ENCODE measurements around the gene WDFY2. TPM values are rescaled to one million over a fixed set of nuclear protein-coding genes. Genes with fewer than 3 reads are reported as not detected.

The WDFY2 gene
- total RNA-seq, 1 experiment from 2014 or later, result 25.7 TPM

DNA sequence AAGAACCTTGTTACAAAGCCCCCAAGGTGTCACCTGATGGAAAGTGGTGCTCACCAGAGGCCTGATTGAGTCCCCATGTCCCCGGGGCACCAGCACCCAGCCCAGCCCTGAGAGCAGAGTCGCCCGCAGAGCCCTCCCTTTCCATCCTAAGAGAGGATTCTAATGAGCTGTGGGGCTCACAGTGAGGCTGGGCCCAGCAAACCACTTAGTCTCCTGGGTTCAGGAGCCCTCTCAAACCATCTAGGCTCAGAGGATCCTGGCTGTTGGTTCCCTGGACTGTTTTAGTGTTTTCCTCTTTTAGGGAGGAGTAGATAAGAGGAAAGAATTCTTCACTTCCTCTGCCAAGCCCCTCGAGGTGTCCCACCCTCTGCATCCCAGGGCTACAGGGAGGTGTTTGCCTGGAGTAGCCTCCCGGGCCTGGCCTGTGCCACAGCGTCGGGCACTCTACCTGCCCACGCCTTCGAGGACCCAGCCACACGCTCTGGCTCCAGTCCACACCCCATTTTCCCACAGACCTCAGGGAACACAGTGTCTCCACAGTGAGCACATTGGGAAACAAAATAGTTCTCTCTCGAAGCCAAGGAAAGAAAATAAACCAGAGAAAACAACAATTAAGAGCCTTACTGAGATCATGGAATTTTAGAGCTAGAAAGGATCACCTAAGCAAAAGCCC, 185.3 kb downstream of the WDFY2 start:
- ChIA-PET CTCF (interaction anchor here (0.5 to 7.3 kb wide), 13 partner anchors 19 to 426 kb away, joined by 3 to 65 read pairs (median 4); partner anchors contain the start of gene INTS6), POLR2A (interaction anchor here (2.3 kb wide), 1 partner anchor 316 kb away, joined by 7 read pairs; the partner anchor contains the start of gene INTS6)
- ATAC-seq (no peak), DNase-seq (ENCODE audit: low spot score) (no peak)
- no peak for TF ChIP-seq CREB1 (CRISPR knock-in tag; IDR thresholded peaks at IDR 0.05)
- TF ChIP-seq, protein P1, sequence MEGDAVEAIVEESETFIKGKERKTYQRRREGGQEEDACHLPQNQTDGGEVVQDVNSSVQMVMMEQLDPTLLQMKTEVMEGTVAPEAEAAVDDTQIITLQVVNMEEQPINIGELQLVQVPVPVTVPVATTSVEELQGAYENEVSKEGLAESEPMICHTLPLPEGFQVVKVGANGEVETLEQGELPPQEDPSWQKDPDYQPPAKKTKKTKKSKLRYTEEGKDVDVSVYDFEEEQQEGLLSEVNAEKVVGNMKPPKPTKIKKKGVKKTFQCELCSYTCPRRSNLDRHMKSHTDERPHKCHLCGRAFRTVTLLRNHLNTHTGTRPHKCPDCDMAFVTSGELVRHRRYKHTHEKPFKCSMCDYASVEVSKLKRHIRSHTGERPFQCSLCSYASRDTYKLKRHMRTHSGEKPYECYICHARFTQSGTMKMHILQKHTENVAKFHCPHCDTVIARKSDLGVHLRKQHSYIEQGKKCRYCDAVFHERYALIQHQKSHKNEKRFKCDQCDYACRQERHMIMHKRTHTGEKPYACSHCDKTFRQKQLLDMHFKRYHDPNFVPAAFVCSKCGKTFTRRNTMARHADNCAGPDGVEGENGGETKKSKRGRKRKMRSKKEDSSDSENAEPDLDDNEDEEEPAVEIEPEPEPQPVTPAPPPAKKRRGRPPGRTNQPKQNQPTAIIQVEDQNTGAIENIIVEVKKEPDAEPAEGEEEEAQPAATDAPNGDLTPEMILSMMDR (IDR thresholded peaks at IDR 0.05), result no peak
- TF ChIP-seq, protein P2, sequence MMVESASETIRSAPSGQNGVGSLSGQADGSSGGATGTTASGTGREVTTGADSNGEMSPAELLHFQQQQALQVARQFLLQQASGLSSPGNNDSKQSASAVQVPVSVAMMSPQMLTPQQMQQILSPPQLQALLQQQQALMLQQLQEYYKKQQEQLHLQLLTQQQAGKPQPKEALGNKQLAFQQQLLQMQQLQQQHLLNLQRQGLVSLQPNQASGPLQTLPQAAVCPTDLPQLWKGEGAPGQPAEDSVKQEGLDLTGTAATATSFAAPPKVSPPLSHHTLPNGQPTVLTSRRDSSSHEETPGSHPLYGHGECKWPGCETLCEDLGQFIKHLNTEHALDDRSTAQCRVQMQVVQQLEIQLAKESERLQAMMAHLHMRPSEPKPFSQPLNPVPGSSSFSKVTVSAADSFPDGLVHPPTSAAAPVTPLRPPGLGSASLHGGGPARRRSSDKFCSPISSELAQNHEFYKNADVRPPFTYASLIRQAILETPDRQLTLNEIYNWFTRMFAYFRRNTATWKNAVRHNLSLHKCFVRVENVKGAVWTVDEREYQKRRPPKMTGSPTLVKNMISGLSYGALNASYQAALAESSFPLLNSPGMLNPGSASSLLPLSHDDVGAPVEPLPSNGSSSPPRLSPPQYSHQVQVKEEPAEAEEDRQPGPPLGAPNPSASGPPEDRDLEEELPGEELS (CRISPR knock-in tag; IDR thresholded peaks at IDR 0.05), result no peak
- Mint-ChIP-seq H3K27ac (peak overlapping the region; percentile 90; the same call in 1 of the 2 replicates), H3K4me3 (no peak overlapping the region), H3K27me3 (ENCODE audit: low read depth) (no peaks in the 10 kb centered on the region), H3K36me3 (no peaks in the 10 kb centered on the region), H3K4me1 (peaks cover 23% of the 10 kb centered on the region), H3K9me3 (no peaks in the 10 kb centered on the region)

DNA sequence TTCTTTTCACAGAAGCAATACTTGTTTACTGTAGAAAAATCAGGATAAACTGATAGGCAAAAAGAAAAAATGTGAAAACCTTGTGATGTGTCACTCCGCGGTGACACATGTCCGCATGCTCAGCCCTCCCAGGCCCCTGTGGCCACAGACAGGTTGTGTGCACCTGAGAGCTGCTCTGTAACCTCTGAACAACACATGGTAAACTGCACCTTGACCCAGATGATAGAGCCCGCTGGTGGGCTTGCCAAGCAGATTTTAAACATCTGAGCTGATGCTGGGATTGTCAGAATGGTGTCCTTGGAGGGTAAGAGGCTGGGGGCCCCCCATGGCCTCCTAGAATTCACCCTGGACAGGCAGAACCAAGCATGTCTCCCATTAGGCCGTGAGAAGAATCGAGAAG, 185.9 kb downstream of the WDFY2 start:
- no peaks in the 10 kb centered on the region for H3K9me3 Mint-ChIP-seq

DNA sequence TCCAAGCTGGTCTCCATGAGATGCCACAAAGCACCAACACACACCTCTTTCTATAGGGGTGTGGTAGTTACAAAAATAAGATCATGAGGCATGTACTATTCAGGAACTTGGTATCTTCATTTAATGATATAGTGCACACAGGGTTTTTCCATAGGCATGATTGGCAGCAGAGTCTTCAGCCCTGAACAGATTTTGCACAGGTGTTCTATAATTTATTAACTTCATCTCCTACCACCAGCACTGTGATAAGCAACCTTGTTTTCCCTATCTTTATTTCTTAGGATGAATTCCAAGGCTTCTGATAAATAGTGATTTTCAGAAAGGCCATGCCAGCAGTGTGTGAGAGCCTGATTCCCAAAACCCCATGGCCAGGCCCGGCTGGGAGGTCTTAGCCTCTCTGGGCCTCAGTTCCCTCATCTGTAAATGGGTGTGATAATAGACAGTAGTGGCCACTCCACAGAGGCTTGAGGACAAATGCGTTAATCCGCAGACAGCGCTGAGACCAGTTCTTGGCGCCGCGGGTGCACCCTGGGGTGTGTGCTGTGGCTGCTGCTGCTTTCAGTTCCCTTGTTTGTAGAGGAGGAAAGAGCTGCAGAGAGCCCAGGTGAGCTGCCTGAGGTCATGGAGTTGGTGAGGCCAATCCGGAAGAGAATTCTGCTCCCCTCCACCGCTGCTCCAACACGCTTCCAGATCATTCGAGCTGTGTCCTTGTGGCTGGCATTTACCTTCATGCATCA, 186.6 kb downstream of the WDFY2 start:
- H3K4me3 Mint-ChIP-seq, result no peak overlapping the region
- no peaks in the 10 kb centered on the region for H3K27me3 Mint-ChIP-seq (ENCODE audit: low read depth)
- ATAC-seq (no peak), DNase-seq (ENCODE audit: low spot score) (no peak)
- no peaks in the 10 kb centered on the region for H3K9me3 Mint-ChIP-seq
- POLR2A ChIA-PET, result interaction anchor here (1.4 kb wide), 1 partner anchor 186 kb away, joined by 3 read pairs; no protein-coding TSS in a partner anchor
- peaks cover 23% of the 10 kb centered on the region for H3K4me1 Mint-ChIP-seq
- peak overlapping the region; percentile 43 for H3K27ac Mint-ChIP-seq
- CTCF ChIA-PET, result interaction anchor here (1.0 to 7.3 kb wide), 5 partner anchors 12 to 645 kb away, joined by 3 to 65 read pairs (median 5); no protein-coding TSS in a partner anchor
- no peaks in the 10 kb centered on the region for H3K36me3 Mint-ChIP-seq
- TF ChIP-seq, protein P3, sequence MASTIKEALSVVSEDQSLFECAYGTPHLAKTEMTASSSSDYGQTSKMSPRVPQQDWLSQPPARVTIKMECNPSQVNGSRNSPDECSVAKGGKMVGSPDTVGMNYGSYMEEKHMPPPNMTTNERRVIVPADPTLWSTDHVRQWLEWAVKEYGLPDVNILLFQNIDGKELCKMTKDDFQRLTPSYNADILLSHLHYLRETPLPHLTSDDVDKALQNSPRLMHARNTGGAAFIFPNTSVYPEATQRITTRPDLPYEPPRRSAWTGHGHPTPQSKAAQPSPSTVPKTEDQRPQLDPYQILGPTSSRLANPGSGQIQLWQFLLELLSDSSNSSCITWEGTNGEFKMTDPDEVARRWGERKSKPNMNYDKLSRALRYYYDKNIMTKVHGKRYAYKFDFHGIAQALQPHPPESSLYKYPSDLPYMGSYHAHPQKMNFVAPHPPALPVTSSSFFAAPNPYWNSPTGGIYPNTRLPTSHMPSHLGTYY (CRISPR knock-in tag; IDR thresholded peaks at IDR 0.05), result no peak
- TF ChIP-seq ZNF232 (CRISPR knock-in tag; IDR thresholded peaks at IDR 0.05) (no peak), ZNF423 (CRISPR knock-in tag; IDR thresholded peaks at IDR 0.05) (no peak), FOXK1 (CRISPR knock-in tag; IDR thresholded peaks at IDR 0.05) (no peak), GTF2I (CRISPR knock-in tag; conservative IDR thresholded peaks at IDR 0.05) (no peak)
- TF ChIP-seq, protein P4, sequence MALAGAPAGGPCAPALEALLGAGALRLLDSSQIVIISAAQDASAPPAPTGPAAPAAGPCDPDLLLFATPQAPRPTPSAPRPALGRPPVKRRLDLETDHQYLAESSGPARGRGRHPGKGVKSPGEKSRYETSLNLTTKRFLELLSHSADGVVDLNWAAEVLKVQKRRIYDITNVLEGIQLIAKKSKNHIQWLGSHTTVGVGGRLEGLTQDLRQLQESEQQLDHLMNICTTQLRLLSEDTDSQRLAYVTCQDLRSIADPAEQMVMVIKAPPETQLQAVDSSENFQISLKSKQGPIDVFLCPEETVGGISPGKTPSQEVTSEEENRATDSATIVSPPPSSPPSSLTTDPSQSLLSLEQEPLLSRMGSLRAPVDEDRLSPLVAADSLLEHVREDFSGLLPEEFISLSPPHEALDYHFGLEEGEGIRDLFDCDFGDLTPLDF (CRISPR knock-in tag; IDR thresholded peaks at IDR 0.05), result no peak
- TF ChIP-seq, protein P5, sequence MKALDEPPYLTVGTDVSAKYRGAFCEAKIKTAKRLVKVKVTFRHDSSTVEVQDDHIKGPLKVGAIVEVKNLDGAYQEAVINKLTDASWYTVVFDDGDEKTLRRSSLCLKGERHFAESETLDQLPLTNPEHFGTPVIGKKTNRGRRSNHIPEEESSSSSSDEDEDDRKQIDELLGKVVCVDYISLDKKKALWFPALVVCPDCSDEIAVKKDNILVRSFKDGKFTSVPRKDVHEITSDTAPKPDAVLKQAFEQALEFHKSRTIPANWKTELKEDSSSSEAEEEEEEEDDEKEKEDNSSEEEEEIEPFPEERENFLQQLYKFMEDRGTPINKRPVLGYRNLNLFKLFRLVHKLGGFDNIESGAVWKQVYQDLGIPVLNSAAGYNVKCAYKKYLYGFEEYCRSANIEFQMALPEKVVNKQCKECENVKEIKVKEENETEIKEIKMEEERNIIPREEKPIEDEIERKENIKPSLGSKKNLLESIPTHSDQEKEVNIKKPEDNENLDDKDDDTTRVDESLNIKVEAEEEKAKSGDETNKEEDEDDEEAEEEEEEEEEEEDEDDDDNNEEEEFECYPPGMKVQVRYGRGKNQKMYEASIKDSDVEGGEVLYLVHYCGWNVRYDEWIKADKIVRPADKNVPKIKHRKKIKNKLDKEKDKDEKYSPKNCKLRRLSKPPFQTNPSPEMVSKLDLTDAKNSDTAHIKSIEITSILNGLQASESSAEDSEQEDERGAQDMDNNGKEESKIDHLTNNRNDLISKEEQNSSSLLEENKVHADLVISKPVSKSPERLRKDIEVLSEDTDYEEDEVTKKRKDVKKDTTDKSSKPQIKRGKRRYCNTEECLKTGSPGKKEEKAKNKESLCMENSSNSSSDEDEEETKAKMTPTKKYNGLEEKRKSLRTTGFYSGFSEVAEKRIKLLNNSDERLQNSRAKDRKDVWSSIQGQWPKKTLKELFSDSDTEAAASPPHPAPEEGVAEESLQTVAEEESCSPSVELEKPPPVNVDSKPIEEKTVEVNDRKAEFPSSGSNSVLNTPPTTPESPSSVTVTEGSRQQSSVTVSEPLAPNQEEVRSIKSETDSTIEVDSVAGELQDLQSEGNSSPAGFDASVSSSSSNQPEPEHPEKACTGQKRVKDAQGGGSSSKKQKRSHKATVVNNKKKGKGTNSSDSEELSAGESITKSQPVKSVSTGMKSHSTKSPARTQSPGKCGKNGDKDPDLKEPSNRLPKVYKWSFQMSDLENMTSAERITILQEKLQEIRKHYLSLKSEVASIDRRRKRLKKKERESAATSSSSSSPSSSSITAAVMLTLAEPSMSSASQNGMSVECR (CRISPR knock-in tag; IDR thresholded peaks at IDR 0.05; ENCODE audit: borderline replicate concordance), result no peak

More for the DNA sequence above, 185.9 kb downstream of the WDFY2 start:
- Mint-ChIP-seq H3K27ac (no peak overlapping the region), H3K27me3 (ENCODE audit: low read depth) (no peaks in the 10 kb centered on the region), H3K36me3 (no peaks in the 10 kb centered on the region), H3K4me3 (no peak overlapping the region), H3K4me1 (peaks cover 23% of the 10 kb centered on the region)
- DNase-seq (ENCODE audit: low spot score), result no peak
- no peak for TF ChIP-seq NFYB (CRISPR knock-in tag; conservative IDR thresholded peaks at IDR 0.05; ENCODE audit: low read depth)
- TF ChIP-seq TP53 (CRISPR knock-in tag; IDR thresholded peaks at IDR 0.05), result no peak
- TF ChIP-seq TEAD4 (CRISPR knock-in tag; IDR thresholded peaks at IDR 0.05), result no peak
- TF ChIP-seq, protein P4 (CRISPR knock-in tag; IDR thresholded peaks at IDR 0.05), result no peak
- TF ChIP-seq ZNF317 (CRISPR knock-in tag; IDR thresholded peaks at IDR 0.05; ENCODE audit: borderline replicate concordance, low read depth), result no peak
- no peak for TF ChIP-seq RORB (CRISPR knock-in tag; IDR thresholded peaks at IDR 0.05)
- TF ChIP-seq, protein P3 (CRISPR knock-in tag; IDR thresholded peaks at IDR 0.05), result no peak
- POLR2A ChIA-PET, result interaction anchor here (1.4 kb wide), 1 partner anchor 185 kb away, joined by 3 read pairs; no protein-coding TSS in a partner anchor
- ATAC-seq, result no peak
- CTCF ChIA-PET, result interaction anchor here (1.0 to 7.3 kb wide), 2 partner anchors 28 to 44 kb away, joined by 3 to 65 read pairs; no protein-coding TSS in a partner anchor

Data from WTC11 (cell line).